Measurements from ENCODE around the gene KRTAP8-1. TPM values are rescaled to one million over a fixed set of nuclear protein-coding genes. Genes with fewer than 3 reads are reported as not detected.

KRTAP8-1 gene
- total RNA-seq, 1 experiment from 2014 or later, result not detected

DNA sequence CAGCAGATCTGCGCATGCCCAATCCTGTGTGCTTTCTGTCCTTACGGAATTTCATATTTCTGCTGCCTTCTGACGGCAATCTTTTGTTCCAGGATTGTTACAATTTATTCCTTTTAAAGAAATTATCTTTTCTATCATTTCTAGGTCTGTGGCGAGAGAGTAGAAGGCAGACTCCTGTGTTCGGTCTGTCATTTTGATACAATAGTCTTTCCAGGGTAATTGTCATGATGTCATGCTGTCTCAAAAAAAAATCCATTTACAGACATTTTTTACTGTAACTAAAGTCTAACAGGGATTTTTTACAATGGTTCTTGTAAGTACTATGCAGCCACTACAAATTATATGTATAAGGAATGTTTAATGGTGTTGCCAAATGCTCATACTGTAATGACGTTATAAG is 25.5 kb upstream of the KRTAP8-1 start:
- no peaks in the 10 kb centered on the region for H3K4me1 Mint-ChIP-seq (ENCODE audit: low read depth, unreplicated experiment)
- peaks cover 6% of the 10 kb centered on the region for H3K9me3 Mint-ChIP-seq (ENCODE audit: low read depth, unreplicated experiment)
- BruUV-seq (replicated peaks), result no TSS peak
- no peak for DNase-seq
- no peaks in the 10 kb centered on the region for H3K36me3 Mint-ChIP-seq (ENCODE audit: insufficient read depth, unreplicated experiment)
- intact Hi-C loops (cut with micrococcal nuclease; ENCODE audit: unreplicated experiment), result no loop called here
- H3K4me3 Mint-ChIP-seq (ENCODE audit: low read depth, unreplicated experiment), result no peak overlapping the region
- TF ChIP-seq, protein P1, sequence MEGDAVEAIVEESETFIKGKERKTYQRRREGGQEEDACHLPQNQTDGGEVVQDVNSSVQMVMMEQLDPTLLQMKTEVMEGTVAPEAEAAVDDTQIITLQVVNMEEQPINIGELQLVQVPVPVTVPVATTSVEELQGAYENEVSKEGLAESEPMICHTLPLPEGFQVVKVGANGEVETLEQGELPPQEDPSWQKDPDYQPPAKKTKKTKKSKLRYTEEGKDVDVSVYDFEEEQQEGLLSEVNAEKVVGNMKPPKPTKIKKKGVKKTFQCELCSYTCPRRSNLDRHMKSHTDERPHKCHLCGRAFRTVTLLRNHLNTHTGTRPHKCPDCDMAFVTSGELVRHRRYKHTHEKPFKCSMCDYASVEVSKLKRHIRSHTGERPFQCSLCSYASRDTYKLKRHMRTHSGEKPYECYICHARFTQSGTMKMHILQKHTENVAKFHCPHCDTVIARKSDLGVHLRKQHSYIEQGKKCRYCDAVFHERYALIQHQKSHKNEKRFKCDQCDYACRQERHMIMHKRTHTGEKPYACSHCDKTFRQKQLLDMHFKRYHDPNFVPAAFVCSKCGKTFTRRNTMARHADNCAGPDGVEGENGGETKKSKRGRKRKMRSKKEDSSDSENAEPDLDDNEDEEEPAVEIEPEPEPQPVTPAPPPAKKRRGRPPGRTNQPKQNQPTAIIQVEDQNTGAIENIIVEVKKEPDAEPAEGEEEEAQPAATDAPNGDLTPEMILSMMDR (IDR thresholded peaks at IDR 0.05; ENCODE audit: unreplicated experiment), result no peak
- CTCF ChIA-PET, result no interaction called here
- no peaks in the 10 kb centered on the region for H3K27me3 Mint-ChIP-seq (ENCODE audit: unreplicated experiment)
- no peak overlapping the region for H3K27ac Mint-ChIP-seq (ENCODE audit: unreplicated experiment)

DNA sequence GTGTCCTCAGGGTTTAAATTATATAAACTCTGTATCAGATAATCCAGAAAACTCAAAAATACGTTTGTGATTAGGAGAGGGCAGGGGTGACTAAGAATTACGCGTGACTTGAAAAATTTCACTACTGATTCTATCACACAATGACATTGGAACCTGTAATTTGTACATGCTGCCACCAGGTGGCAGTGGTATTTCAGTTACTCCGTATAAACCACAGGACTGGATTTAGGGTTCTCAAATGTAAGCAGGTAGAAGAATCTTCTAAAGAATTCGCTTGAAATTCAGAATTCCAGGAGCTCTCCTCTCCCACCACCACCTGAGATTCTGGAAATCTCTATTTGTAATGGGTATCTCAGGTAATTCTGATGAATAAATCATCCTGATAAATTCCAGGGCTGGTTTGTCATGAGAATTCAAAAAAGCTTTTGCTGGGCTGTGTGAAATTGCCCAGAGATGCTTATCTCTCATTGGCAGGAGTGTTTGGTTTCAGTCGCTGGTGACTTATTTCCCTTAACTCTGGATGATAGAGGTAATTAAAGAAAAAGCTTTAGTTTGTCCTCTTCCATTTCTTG is 18.2 kb upstream of the KRTAP8-1 start:
- TF ChIP-seq, protein P1 (IDR thresholded peaks at IDR 0.05; ENCODE audit: unreplicated experiment), result no peak
- no peak for DNase-seq
- CTCF ChIA-PET, result no interaction called here
- H3K27me3 Mint-ChIP-seq (ENCODE audit: unreplicated experiment), result no peaks in the 10 kb centered on the region
- H3K27ac Mint-ChIP-seq (ENCODE audit: unreplicated experiment), result no peak overlapping the region
- H3K4me3 Mint-ChIP-seq (ENCODE audit: low read depth, unreplicated experiment), result no peak overlapping the region
- no peaks in the 10 kb centered on the region for H3K4me1 Mint-ChIP-seq (ENCODE audit: low read depth, unreplicated experiment)
- intact Hi-C loops (cut with micrococcal nuclease; ENCODE audit: unreplicated experiment), result no loop called here
- peaks cover 2% of the 10 kb centered on the region for H3K9me3 Mint-ChIP-seq (ENCODE audit: low read depth, unreplicated experiment)
- H3K36me3 Mint-ChIP-seq (ENCODE audit: insufficient read depth, unreplicated experiment), result no peaks in the 10 kb centered on the region
- BruUV-seq (replicated peaks), result no TSS peak

DNA sequence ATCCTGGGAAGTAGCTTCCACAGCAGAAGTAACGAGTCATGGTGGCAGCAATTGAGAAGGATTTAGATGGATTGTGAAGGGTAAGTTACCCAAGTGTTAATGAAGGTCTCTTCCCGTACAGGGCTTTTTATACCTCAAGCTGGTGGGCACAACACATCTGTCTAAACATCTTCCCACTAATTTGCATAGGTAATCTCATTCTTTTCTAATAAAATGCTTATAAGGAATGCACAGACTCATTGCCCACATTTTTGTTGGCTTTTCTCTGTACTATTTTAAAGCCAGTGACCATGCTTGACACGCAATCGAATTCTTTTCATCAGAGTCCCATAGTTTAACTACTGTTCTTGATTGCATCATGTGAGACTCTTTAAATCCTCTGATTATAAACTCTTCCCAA is 16.6 kb upstream of the KRTAP8-1 start, which contains the start of gene KRTAP7-1:
Gene KRTAP7-1 (minus strand): TSS at position 101 of the 400 bp plus-strand sequence. CDS start 61 bp downstream, at position 40.
- CTCF ChIA-PET, result no interaction called here
- BruUV-seq (replicated peaks), result no TSS peak
- intact Hi-C loops (cut with micrococcal nuclease; ENCODE audit: unreplicated experiment), result no loop called here
- Mint-ChIP-seq H3K27ac (ENCODE audit: unreplicated experiment) (no peak within 1 kb of the TSS), H3K27me3 (ENCODE audit: unreplicated experiment) (no peaks in the 10 kb centered on the region), H3K4me3 (ENCODE audit: low read depth, unreplicated experiment) (no peak within 1 kb of the TSS), H3K4me1 (ENCODE audit: low read depth, unreplicated experiment) (no peaks in the 10 kb centered on the region), H3K36me3 (ENCODE audit: insufficient read depth, unreplicated experiment) (no peaks in the 10 kb centered on the region), H3K9me3 (ENCODE audit: low read depth, unreplicated experiment) (peaks cover 2% of the 10 kb centered on the region)
- TF ChIP-seq, protein P1 (IDR thresholded peaks at IDR 0.05; ENCODE audit: unreplicated experiment), result no peak
- DNase-seq, result no peak

DNA sequence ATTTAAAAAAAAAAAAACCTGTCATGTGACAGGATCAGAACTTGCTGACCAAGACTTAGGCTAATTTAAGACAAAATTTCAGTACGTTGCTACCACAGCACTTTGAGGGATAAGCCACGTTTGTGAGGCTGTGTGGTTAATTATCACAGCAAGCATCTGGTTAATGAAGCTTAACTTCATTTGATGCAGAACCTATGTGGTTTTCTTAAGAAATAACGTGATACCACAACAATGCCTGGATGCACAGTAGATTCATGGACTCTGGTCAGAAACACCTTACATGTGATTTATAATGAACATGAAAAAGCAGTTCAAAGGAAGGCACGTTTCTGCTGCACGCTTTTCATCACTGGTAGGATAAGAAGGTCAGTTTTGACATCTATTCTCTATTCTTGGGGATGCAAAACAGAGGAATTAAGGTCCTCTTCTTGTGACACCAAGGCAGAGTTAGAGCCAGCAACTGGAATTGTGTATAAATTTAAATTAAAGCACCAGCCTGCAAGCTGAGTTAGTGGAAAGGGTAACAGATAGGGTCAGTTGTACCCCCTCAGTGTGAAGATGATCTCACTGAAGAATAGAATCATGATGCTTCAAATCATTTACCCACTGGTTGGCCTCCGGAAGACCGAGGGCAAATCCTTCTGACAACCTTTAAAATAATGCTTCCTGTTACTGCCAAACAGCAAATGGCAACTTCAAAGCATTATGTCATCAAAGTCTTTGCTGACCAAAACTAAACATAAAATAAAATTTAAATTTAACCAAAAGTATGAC is 6.0 kb upstream of the KRTAP8-1 start:
- no peaks in the 10 kb centered on the region for H3K4me1 Mint-ChIP-seq (ENCODE audit: low read depth, unreplicated experiment)
- H3K27me3 Mint-ChIP-seq (ENCODE audit: unreplicated experiment), result no peaks in the 10 kb centered on the region
- BruUV-seq (replicated peaks), result no TSS peak
- no peak overlapping the region for H3K27ac Mint-ChIP-seq (ENCODE audit: unreplicated experiment)
- no peak overlapping the region for H3K4me3 Mint-ChIP-seq (ENCODE audit: low read depth, unreplicated experiment)
- intact Hi-C loops (cut with micrococcal nuclease; ENCODE audit: unreplicated experiment), result no loop called here
- H3K9me3 Mint-ChIP-seq (ENCODE audit: low read depth, unreplicated experiment), result peaks cover 7% of the 10 kb centered on the region
- CTCF ChIA-PET, result no interaction called here
- DNase-seq, result no peak
- H3K36me3 Mint-ChIP-seq (ENCODE audit: insufficient read depth, unreplicated experiment), result no peaks in the 10 kb centered on the region
- TF ChIP-seq, protein P1 (IDR thresholded peaks at IDR 0.05; ENCODE audit: unreplicated experiment), result no peak

Data from Calu3 (cell line).